ENCODE data around the gene RP2.

Gene RP2

GRCh38 chrX:46913667-46914066, 76.8 kb downstream of the RP2 start:
- peak overlapping the region; percentile 77 for H3K4me3 ChIP-seq (ENCODE audit: low read depth, low read length)
- TF ChIP-seq CTCF (IDR thresholded peaks at IDR 0.05; ENCODE audit: low read depth, low read length) (no peak), MAX (IDR thresholded peaks at IDR 0.05; ENCODE audit: low read depth, low read length) (no peak), MYC (IDR thresholded peaks at IDR 0.05; ENCODE audit: low read depth, low read length) (no peak), POLR2A (IDR thresholded peaks at IDR 0.05; ENCODE audit: extremely low read depth, insufficient read length) (no peak)
- peak; percentile 53 for DNase-seq (ENCODE audit: low read depth)

GRCh38 chrX:46916273-46916672, 79.4 kb downstream of the RP2 start:
- DNase-seq (ENCODE audit: low read depth), result no peak
- H3K4me3 ChIP-seq (ENCODE audit: low read depth, low read length), result no peak overlapping the region
- TF ChIP-seq POLR2A (IDR thresholded peaks at IDR 0.05; ENCODE audit: extremely low read depth, insufficient read length), result no peak
- TF ChIP-seq CTCF (IDR thresholded peaks at IDR 0.05; ENCODE audit: low read depth, low read length), result no peak
- no peak for TF ChIP-seq MAX (IDR thresholded peaks at IDR 0.05; ENCODE audit: low read depth, low read length)
- no peak for TF ChIP-seq MYC (IDR thresholded peaks at IDR 0.05; ENCODE audit: low read depth, low read length)

GRCh38 chrX:46917622-46918021, 80.8 kb downstream of the RP2 start:
- no peak for DNase-seq (ENCODE audit: low read depth)

GRCh38 chrX:46918434-46918833, 81.6 kb downstream of the RP2 start:
- no peak overlapping the region for H3K4me3 ChIP-seq (ENCODE audit: low read depth, low read length)
- peak; percentile 8 for DNase-seq (ENCODE audit: low read depth)
- TF ChIP-seq MAX (IDR thresholded peaks at IDR 0.05; ENCODE audit: low read depth, low read length) (no peak), POLR2A (IDR thresholded peaks at IDR 0.05; ENCODE audit: extremely low read depth, insufficient read length) (no peak), MYC (IDR thresholded peaks at IDR 0.05; ENCODE audit: low read depth, low read length) (no peak), CTCF (IDR thresholded peaks at IDR 0.05; ENCODE audit: low read depth, low read length) (no peak)

More at GRCh38 chrX:46917622-46918021, 80.8 kb downstream of the RP2 start:
- TF ChIP-seq POLR2A (IDR thresholded peaks at IDR 0.05; ENCODE audit: extremely low read depth, insufficient read length) (no peak), MYC (IDR thresholded peaks at IDR 0.05; ENCODE audit: low read depth, low read length) (no peak), MAX (IDR thresholded peaks at IDR 0.05; ENCODE audit: low read depth, low read length) (no peak), CTCF (IDR thresholded peaks at IDR 0.05; ENCODE audit: low read depth, low read length) (no peak)
- no peak overlapping the region for H3K4me3 ChIP-seq (ENCODE audit: low read depth, low read length)

- TF ChIP-seq MAX (IDR thresholded peaks at IDR 0.05; ENCODE audit: low read depth, low read length), result no peak
- no peak for TF ChIP-seq MYC (IDR thresholded peaks at IDR 0.05; ENCODE audit: low read depth, low read length)
- H3K4me3 ChIP-seq (ENCODE audit: low read depth, low read length), result no peak overlapping the region
- no peak for DNase-seq (ENCODE audit: low read depth)
Observed at GRCh38 chrX:46920235-46920634, 83.4 kb downstream of the RP2 start.

- no peak overlapping the region for H3K4me3 ChIP-seq (ENCODE audit: low read depth, low read length)
- no peak for TF ChIP-seq MYC (IDR thresholded peaks at IDR 0.05; ENCODE audit: low read depth, low read length)
- no peak for TF ChIP-seq POLR2A (IDR thresholded peaks at IDR 0.05; ENCODE audit: extremely low read depth, insufficient read length)
- TF ChIP-seq MAX (IDR thresholded peaks at IDR 0.05; ENCODE audit: low read depth, low read length), result no peak
- no peak for TF ChIP-seq CTCF (IDR thresholded peaks at IDR 0.05; ENCODE audit: low read depth, low read length)
- no peak for DNase-seq (ENCODE audit: low read depth)
Observed at GRCh38 chrX:46922611-46923010, 85.8 kb downstream of the RP2 start.

All from NB4 (cell line).